Adrenal gland (tissue), 12 donors: Measurements from ENCODE around the gene GABARAPL1. TPM values are rescaled to one million over a fixed set of nuclear protein-coding genes. Genes with fewer than 3 reads are reported as not detected.
"Not testable (repeated sequence)": the region's sequence is repeated elsewhere in the genome, so short reads cannot be mapped to it uniquely, and the experiment has no call there.

ENCODE experiments used
- DNase-seq, 7 donors: peaks; one replicate each; pipeline ENCODE4 v3.0.0-alpha.2; 2019 to 2020
- H3K27ac ChIP-seq, 5 donors: fragments of 200-600 bp; sonication (generic) in 4 of 5; 1 replicate in 3 of 5; 2 replicates in 2 of 5; pipeline versions ENCODE4 v1.5.1 to v1.8.0; 2016 to 2020; ENCODE audit warnings: mild to moderate bottlenecking in 1 of 5
- H3K27me3 ChIP-seq: fragments of 200-600 bp; 2 replicates; pipeline ENCODE4 v1.8.0; 2021
- H3K36me3 ChIP-seq, 2 donors: fragments of 200-600 bp; replicated peaks in 1 of 2; 1 replicate in 1 of 2; 2 replicates in 1 of 2; pipeline versions ENCODE4 v1.5.1 to v1.8.0; 2018 to 2022
- H3K4me1 ChIP-seq, 2 donors: fragments of 200-600 bp; replicated peaks in 1 of 2; 1 replicate in 1 of 2; 2 replicates in 1 of 2; pipeline versions ENCODE4 v1.5.1 to v1.8.0; 2018 to 2021
- H3K4me3 ChIP-seq, 4 donors: fragments of 200-600 bp; sonication (generic) in 3 of 4; one replicate each; pipeline ENCODE4 v1.5.1; 2016 to 2018
- H3K9me3 ChIP-seq, 3 donors: fragments of 200-600 bp; sonication (generic) in 1 of 3; replicated peaks in 1 of 3; 1 replicate in 2 of 3; 2 replicates in 1 of 3; pipeline versions ENCODE4 v1.5.1 to v1.8.0; 2016 to 2021
- POLR2A ChIP-seq, 2 donors: fragments of 450-650 bp; IDR thresholded peaks; one replicate each; pipeline ENCODE4 v1.6.1; 2017; ENCODE audit warnings: antibody characterized with exemption in 2 of 2, mild to moderate bottlenecking in 2 of 2, moderate library complexity in 1 of 2
- WGBS, 4 donors: extraction: QIAGEN DNeasy Blood & Tissue Kit in 2 of 4; methylation state at CpG; one replicate each; pipeline versions ENCODE4 v1.1.5 to v1.1.7; 2013 to 2017; 5-methylcytosine and 5-hydroxymethylcytosine counted together
- intact Hi-C, 2 donors: fragments of 100-400 bp; cut with DNase I; formaldehyde crosslinking; loops; one replicate each; pipeline versions ENCODE4 v1.14.1 to v1.15.0; 2022 to 2023
- polyA plus RNA-seq, 3 donors: library from polyadenylated mRNA; stranded (reverse); fragments of 200-250 nt in 2 of 3; fragments of 350-450 nt in 1 of 3; fragmentation: Illumina TruSeq in 1 of 3; extraction: RNeasy Lipid Tissue Mini Kit (QIAGEN cat#74804) in 1 of 3; gene quantifications; one replicate each; pipeline ENCODE4 v1.2.3, GENCODE V29; 2013 to 2014
- total RNA-seq, 9 donors: library from RNA; depleted of rRNA in 4 of 9; stranded (reverse); fragments of >200 nt in 4 of 9; fragments of 120-200 nt in 1 of 9; fragmentation: NEBNext Ultra II Directional in 1 of 9; extraction: Animal tissue kit (Norgen Biotek cat#: 25700) in 1 of 9; gene quantifications; one replicate each; pipeline versions ENCODE4 v1.1.0 to v1.2.4, GENCODE V29; 2013 to 2023
- TF ChIP-seq, protein P1 (sequence below), 6 experiments: fragments of 450-650 bp in 4 of 6; fragments of 200-600 bp in 2 of 6; sonication (generic) in 1 of 6; IDR thresholded peaks; 1 replicate in 5 of 6; 2 replicates in 1 of 6; pipeline versions ENCODE4 v1.5.1 to v1.8.0; 2016 to 2021; ENCODE audit warnings: antibody characterized with exemption in 6 of 6, mild to moderate bottlenecking in 2 of 6, moderate library complexity in 1 of 6
- donor health status: healthy with polysubstance abuse.
- donor health status: Bipolar disorder and iron deficiency.
- donor health status: DM: yes; HTN: yes; CAD: no.
- donor health status: DM: no; HTN: no; CAD: no.
- donor health status: DM: no; HTN: no; CAD: no.
- donor health status: DM: yes; HTN: yes; CAD: no.

GABARAPL1 gene
- total and polyA plus RNA-seq, 12 donors, result 58.2 to 260 (median 89.4) TPM

DNA sequence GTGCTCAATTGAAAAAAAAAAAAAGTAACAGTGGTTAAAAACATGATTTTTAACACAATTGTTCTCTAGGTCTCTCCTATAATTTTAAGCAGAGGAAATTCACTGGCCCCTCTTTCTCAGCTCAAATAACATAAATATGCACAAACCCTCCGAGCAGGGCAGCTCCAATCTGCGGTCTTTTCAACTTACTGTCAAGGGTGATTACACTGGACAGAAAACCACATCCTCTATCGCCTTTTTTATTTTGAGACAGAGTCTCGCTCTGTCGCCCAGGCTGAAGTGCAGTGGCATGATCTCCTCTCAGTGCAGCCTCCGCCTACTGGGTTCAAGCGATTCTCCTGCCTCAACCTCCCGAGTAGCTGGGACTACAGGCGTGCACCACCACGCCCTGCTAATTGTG, 16.5 kb upstream of the GABARAPL1 start:
- Histone ChIP-seq H3K4me3 (no peak overlapping the region), H3K27ac (no peak overlapping the region), H3K27me3 (no peaks in the 10 kb centered on the region), H3K36me3 (no peaks in the 10 kb centered on the region), H3K4me1 (no peaks in the 10 kb centered on the region), H3K9me3 (no peaks in the 10 kb centered on the region)
- DNase-seq, result no peak
- TF ChIP-seq, protein P1, sequence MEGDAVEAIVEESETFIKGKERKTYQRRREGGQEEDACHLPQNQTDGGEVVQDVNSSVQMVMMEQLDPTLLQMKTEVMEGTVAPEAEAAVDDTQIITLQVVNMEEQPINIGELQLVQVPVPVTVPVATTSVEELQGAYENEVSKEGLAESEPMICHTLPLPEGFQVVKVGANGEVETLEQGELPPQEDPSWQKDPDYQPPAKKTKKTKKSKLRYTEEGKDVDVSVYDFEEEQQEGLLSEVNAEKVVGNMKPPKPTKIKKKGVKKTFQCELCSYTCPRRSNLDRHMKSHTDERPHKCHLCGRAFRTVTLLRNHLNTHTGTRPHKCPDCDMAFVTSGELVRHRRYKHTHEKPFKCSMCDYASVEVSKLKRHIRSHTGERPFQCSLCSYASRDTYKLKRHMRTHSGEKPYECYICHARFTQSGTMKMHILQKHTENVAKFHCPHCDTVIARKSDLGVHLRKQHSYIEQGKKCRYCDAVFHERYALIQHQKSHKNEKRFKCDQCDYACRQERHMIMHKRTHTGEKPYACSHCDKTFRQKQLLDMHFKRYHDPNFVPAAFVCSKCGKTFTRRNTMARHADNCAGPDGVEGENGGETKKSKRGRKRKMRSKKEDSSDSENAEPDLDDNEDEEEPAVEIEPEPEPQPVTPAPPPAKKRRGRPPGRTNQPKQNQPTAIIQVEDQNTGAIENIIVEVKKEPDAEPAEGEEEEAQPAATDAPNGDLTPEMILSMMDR (IDR thresholded peaks at IDR 0.05), result no peak
- TF ChIP-seq POLR2A (IDR thresholded peaks at IDR 0.05), result no peak
- 72 to 86% (median 80%) methylated on average over 10 of the region's 10 CpGs for WGBS, 4 donors
- intact Hi-C loops, result no loop called here

- 70 to 90% (median 80%) methylated on average over 5 of the region's 5 CpGs for WGBS, 4 donors
- H3K9me3 ChIP-seq, result no peaks in the 10 kb centered on the region
Measured at GRCh38 chr12:10197879-10198278, 14.8 kb upstream of the GABARAPL1 start.

DNA sequence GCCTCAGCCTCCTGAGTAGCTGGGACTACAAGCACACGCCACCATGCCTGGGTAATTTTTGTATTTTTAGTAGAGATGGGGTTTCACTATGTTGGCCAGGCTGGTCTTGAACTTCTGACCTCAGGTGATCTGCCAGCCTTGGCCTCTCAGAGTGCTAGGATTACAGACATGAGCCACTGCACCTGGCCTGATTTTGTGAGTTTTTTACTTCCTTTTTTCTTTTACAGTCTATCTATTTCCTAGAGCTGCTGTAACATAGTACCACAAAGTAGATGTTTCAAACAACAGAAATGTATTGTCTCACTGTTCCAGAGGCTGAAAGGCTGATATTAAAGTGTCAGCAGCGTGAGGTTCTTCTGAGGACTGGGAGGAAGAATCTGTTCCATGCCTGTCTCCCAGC, 8.2 kb upstream of the GABARAPL1 start:
- H3K27me3 ChIP-seq, H3K36me3 ChIP-seq, H3K4me1 ChIP-seq, H3K9me3 ChIP-seq, H3K27ac ChIP-seq, intact Hi-C loops, DNase-seq, H3K4me3 ChIP-seq: not testable (repeated sequence)
- 80 to 94% (median 84%) methylated on average over 2 of the region's 2 CpGs for WGBS, 4 donors

More at GRCh38 chr12:10197879-10198278, 14.8 kb upstream of the GABARAPL1 start:
- H3K4me1 ChIP-seq, result no peaks in the 10 kb centered on the region
- TF ChIP-seq, protein P1 (IDR thresholded peaks at IDR 0.05), result no peak
- TF ChIP-seq POLR2A (IDR thresholded peaks at IDR 0.05), result no peak
- H3K27me3 ChIP-seq, result no peaks in the 10 kb centered on the region
- no peak overlapping the region for H3K4me3 ChIP-seq
- intact Hi-C loops, result no loop called here
- DNase-seq, result no peak
- H3K27ac ChIP-seq, result no peak overlapping the region
- no peaks in the 10 kb centered on the region for H3K36me3 ChIP-seq

- no peaks in the 10 kb centered on the region for H3K9me3 ChIP-seq
- no peak for TF ChIP-seq POLR2A (IDR thresholded peaks at IDR 0.05)
- TF ChIP-seq, protein P1 (IDR thresholded peaks at IDR 0.05), result no peak
- H3K4me3 ChIP-seq, result no peak overlapping the region
- intact Hi-C loops, result no loop called here
- DNase-seq, result no peak
- no peak overlapping the region for H3K27ac ChIP-seq
- WGBS, 4 donors, result 84 to 93% (median 89%) methylated on average over 3 of the region's 3 CpGs
- no peaks in the 10 kb centered on the region for H3K4me1 ChIP-seq
- no peaks in the 10 kb centered on the region for H3K36me3 ChIP-seq
- no peaks in the 10 kb centered on the region for H3K27me3 ChIP-seq
Measured at GRCh38 chr12:10205220-10205807, 7.4 kb upstream of the GABARAPL1 start.

- no peak overlapping the region for H3K4me3 ChIP-seq
- H3K36me3 ChIP-seq, result no peaks in the 10 kb centered on the region
- no peaks in the 10 kb centered on the region for H3K9me3 ChIP-seq
- no peak for DNase-seq
- WGBS, 4 donors, result 16 to 29% (median 23%) methylated on average over 2 of the region's 2 CpGs
- TF ChIP-seq POLR2A (IDR thresholded peaks at IDR 0.05), result no peak
- TF ChIP-seq, protein P1 (IDR thresholded peaks at IDR 0.05), result no peak
- no peaks in the 10 kb centered on the region for H3K27me3 ChIP-seq
- intact Hi-C loops, result no loop called here
- peaks cover 0 to 5% of the 10 kb centered on the region in 2 donors for H3K4me1 ChIP-seq
- H3K27ac ChIP-seq, result no peak overlapping the region
Measured at GRCh38 chr12:10207136-10207535, 5.5 kb upstream of the GABARAPL1 start.
